ENCODE measurements around the gene INTS13. TPM values are rescaled to one million over a fixed set of nuclear protein-coding genes. Genes with fewer than 3 reads are reported as not detected.

The INTS13 gene
- total and polyA plus RNA-seq, 2 of the 8 experiments (the other 6 are each of a cell fraction or from before 2014, with no cell fraction given), result 20.5 to 58.2 TPM

- DNase-seq (ENCODE audit: low read depth in 1 of 2, low spot score in 2 of 2), result no peak
- H3K4ac ChIP-seq (replicated peaks; ENCODE audit: insufficient read length, low read depth, low read length), result no peak overlapping the region
- no peak overlapping the region for H2AK5ac ChIP-seq (ENCODE audit: low read depth, low read length)
- no peak overlapping the region for H2BK12ac ChIP-seq (ENCODE audit: low read depth, low read length)
- H3K9ac ChIP-seq (replicated peaks in 1 of 4; ENCODE audit: extremely low read depth in 1 of 4, low read depth in 3 of 4, low read length in 3 of 4), result no peak overlapping the region
- H3K23me2 ChIP-seq (ENCODE audit: low read depth, low read length), result no peaks in the 10 kb centered on the region
- no peak overlapping the region for H2BK20ac ChIP-seq (ENCODE audit: low read length)
- ChIA-PET CTCF (ENCODE audit: partially characterized antibody) (interaction anchor here (0.7 to 10.2 kb wide), 18 partner anchors 9 to 432 kb away, joined by 3 to 96 read pairs (median 3); no protein-coding TSS in a partner anchor), POLR2A (ENCODE audit: partially characterized antibody) (interaction anchor here (0.7 kb wide), 2 partner anchors 11 to 638 kb away, joined by 3 read pairs; no protein-coding TSS in a partner anchor)
- no peak for TF ChIP-seq HDAC6 (IDR thresholded peaks at IDR 0.05; ENCODE audit: low read depth, low read length)
- TF ChIP-seq USF2 (IDR thresholded peaks at IDR 0.05; ENCODE audit: low read length), result 0 out of 2 replicates have a peak, but pooled peaks have one; percentile 6
- no peak for TF ChIP-seq ATF3 (IDR thresholded peaks at IDR 0.05; ENCODE audit: insufficient read depth, low read depth, low read length)
- TF ChIP-seq POLR2A (IDR thresholded peaks at IDR 0.05; ENCODE audit: control extremely low read depth in 1 of 2, low read depth in 2 of 2, low read length in 2 of 2), result no peak
- no peak for TF ChIP-seq SIRT6 (IDR thresholded peaks at IDR 0.05; ENCODE audit: low read length)
- TF ChIP-seq POU5F1 (IDR thresholded peaks at IDR 0.05; ENCODE audit: low read depth, low read length), result no peak
- TF ChIP-seq GABPA (IDR thresholded peaks at IDR 0.05; ENCODE audit: borderline replicate concordance, insufficient read depth, low read length), result no peak
- TF ChIP-seq SP4 (IDR thresholded peaks at IDR 0.05; ENCODE audit: low read length), result no peak
- TF ChIP-seq, protein P1, sequence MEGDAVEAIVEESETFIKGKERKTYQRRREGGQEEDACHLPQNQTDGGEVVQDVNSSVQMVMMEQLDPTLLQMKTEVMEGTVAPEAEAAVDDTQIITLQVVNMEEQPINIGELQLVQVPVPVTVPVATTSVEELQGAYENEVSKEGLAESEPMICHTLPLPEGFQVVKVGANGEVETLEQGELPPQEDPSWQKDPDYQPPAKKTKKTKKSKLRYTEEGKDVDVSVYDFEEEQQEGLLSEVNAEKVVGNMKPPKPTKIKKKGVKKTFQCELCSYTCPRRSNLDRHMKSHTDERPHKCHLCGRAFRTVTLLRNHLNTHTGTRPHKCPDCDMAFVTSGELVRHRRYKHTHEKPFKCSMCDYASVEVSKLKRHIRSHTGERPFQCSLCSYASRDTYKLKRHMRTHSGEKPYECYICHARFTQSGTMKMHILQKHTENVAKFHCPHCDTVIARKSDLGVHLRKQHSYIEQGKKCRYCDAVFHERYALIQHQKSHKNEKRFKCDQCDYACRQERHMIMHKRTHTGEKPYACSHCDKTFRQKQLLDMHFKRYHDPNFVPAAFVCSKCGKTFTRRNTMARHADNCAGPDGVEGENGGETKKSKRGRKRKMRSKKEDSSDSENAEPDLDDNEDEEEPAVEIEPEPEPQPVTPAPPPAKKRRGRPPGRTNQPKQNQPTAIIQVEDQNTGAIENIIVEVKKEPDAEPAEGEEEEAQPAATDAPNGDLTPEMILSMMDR (IDR thresholded peaks at IDR 0.05; ENCODE audit: control extremely low read depth in 1 of 3, insufficient read depth in 1 of 3, low read depth in 1 of 3, low read length in 3 of 3), result peak in 2 of 3 experiments; percentile 29 to 56; a peak in 2 of 4 replicates
- TF ChIP-seq JUND (IDR thresholded peaks at IDR 0.05; ENCODE audit: low read length), result no peak
- TF ChIP-seq RFX5 (IDR thresholded peaks at IDR 0.05; ENCODE audit: borderline replicate concordance, low read depth, low read length), result no peak
- no peak overlapping the region for H3K4me3 ChIP-seq (ENCODE audit: extremely low read depth in 1 of 4, insufficient read depth in 2 of 4, low read depth in 3 of 4, low read length in 4 of 4)
- H3K4me1 ChIP-seq (replicated peaks in 1 of 4; ENCODE audit: control insufficient read depth in 3 of 4, insufficient read depth in 4 of 4, low read length in 3 of 4), result no peaks in the 10 kb centered on the region
- no peaks in the 10 kb centered on the region for H3K79me1 ChIP-seq (ENCODE audit: low read depth, low read length)
- H3K23ac ChIP-seq (ENCODE audit: insufficient read length), result no peak overlapping the region
- no peaks in the 10 kb centered on the region for H3K27me3 ChIP-seq (replicated peaks in 1 of 4; ENCODE audit: control insufficient read depth in 3 of 4, extremely low read depth in 1 of 4, insufficient read depth in 3 of 4, low read length in 3 of 4)
- H3K4me2 ChIP-seq (ENCODE audit: insufficient read depth in 1 of 2, low read depth in 2 of 2, low read length in 2 of 2), result no peak overlapping the region
- no peak overlapping the region for H3K27ac ChIP-seq (ENCODE audit: low read depth, low read length)
- H3K36me3 ChIP-seq (ENCODE audit: control insufficient read depth in 2 of 4, insufficient read depth in 4 of 4, low read length in 3 of 4), result no peaks in the 10 kb centered on the region
- H3K18ac ChIP-seq (ENCODE audit: extremely low read depth, low read length), result no peak overlapping the region
- no peak overlapping the region for H2AFZ ChIP-seq (ENCODE audit: low read length)
- WGBS, 2 experiments (ENCODE audit: extremely low coverage in 1 of 2, insufficient coverage in 1 of 2, insufficient read length in 1 of 2, insufficient replicate concordance in 2 of 2, low coverage in 1 of 2, low lambda C conversion rate in 2 of 2, missing lambda C conversion rate in 1 of 2), result 62% methylated on average over 4 of the region's 4 CpGs; no CpG with 5 or more reads in 1 of the 2 experiments
- no peak for FAIRE-seq
- H3K56ac ChIP-seq (replicated peaks; ENCODE audit: insufficient read length, low read depth, low read length), result no peak overlapping the region
- no peak overlapping the region for H4K91ac ChIP-seq (replicated peaks; ENCODE audit: insufficient read length, low read length)
- no peak overlapping the region for H2BK120ac ChIP-seq (replicated peaks; ENCODE audit: low read depth, low read length)
- H3K14ac ChIP-seq (ENCODE audit: insufficient read length), result no peak overlapping the region
- H3K9me3 ChIP-seq (ENCODE audit: insufficient read depth in 2 of 2, low read depth in 1 of 2, low read length in 1 of 2), result no peaks in the 10 kb centered on the region
- H2BK5ac ChIP-seq (ENCODE audit: low read depth, low read length), result no peak overlapping the region
- no peaks in the 10 kb centered on the region for H4K20me1 ChIP-seq (replicated peaks in 1 of 2; ENCODE audit: control insufficient read depth in 1 of 2, insufficient read depth in 2 of 2, low read length in 2 of 2)
- H4K8ac ChIP-seq (ENCODE audit: extremely low read depth, insufficient read depth, low read length), result no peak overlapping the region
- H2BK15ac ChIP-seq (ENCODE audit: low read length), result no peak overlapping the region
- H3K79me2 ChIP-seq (ENCODE audit: control insufficient read depth in 1 of 2, insufficient read depth in 2 of 2, low read length in 2 of 2), result no peaks in the 10 kb centered on the region
- no peak overlapping the region for H4K5ac ChIP-seq (ENCODE audit: insufficient read length, low read depth, low read length)
These were observed 74.3 kb downstream of the INTS13 start for GRCh38 chr12:26863515-26863914.
